Endodermal cell (in vitro differentiated cells): ENCODE results near the gene PRAMEF1. TPM values are rescaled to one million over a fixed set of nuclear protein-coding genes. Genes with fewer than 3 reads are reported as not detected.
"Not testable (repeated sequence)": the region's sequence is repeated elsewhere in the genome, so short reads cannot be mapped to it uniquely, and the experiment has no call there.

ENCODE experiments used
- DNase-seq: peaks from one replicate; pipeline ENCODE4 v3.0.0-alpha.2; 2017
- H3K27ac ChIP-seq: 2 replicates; pipeline ENCODE4 v1.5.1; 2013; ENCODE audit warnings: mild to moderate bottlenecking, low read depth, low read length, moderate library complexity
- H3K27me3 ChIP-seq: 2 replicates; pipeline ENCODE4 v1.6.1; 2013; ENCODE audit warnings: mild to moderate bottlenecking, low read length, moderate library complexity; ENCODE audit not compliant: insufficient read depth, control insufficient read depth, poor library complexity, severe bottlenecking
- H3K36me3 ChIP-seq: 2 replicates; pipeline ENCODE4 v1.7.0; 2013; ENCODE audit warnings: mild to moderate bottlenecking, low read length, moderate library complexity; ENCODE audit not compliant: control insufficient read depth, insufficient read depth
- H3K4me1 ChIP-seq: one replicate; pipeline ENCODE4 v1.7.0; 2013; ENCODE audit warnings: low read length; ENCODE audit not compliant: control insufficient read depth, insufficient read depth
- H3K4me3 ChIP-seq: 2 replicates; pipeline ENCODE4 v1.5.1; 2013; ENCODE audit warnings: mild to moderate bottlenecking, low read length, moderate library complexity
- H3K9ac ChIP-seq: 2 replicates; pipeline ENCODE4 v1.6.1; 2013; ENCODE audit warnings: mild to moderate bottlenecking, low read length, moderate library complexity; ENCODE audit not compliant: poor library complexity, severe bottlenecking; ENCODE audit errors: extremely low read depth
- H3K9me3 ChIP-seq: 2 replicates; pipeline ENCODE4 v1.6.1; 2013; ENCODE audit warnings: mild to moderate bottlenecking, low read length, moderate library complexity; ENCODE audit not compliant: control insufficient read depth
- H3K27ac Mint-ChIP-seq: 2 replicates; pipeline ENCODE4 v1.8.0; 2020; ENCODE audit warnings: mixed read lengths
- H3K27me3 Mint-ChIP-seq: 2 replicates; pipeline ENCODE4 v1.8.0; 2021; ENCODE audit warnings: mild to moderate bottlenecking, mixed read lengths; ENCODE audit not compliant: insufficient read depth
- H3K36me3 Mint-ChIP-seq: 2 replicates; pipeline ENCODE4 v1.8.0; 2020; ENCODE audit warnings: low read depth, mixed read lengths
- H3K4me1 Mint-ChIP-seq: 2 replicates; pipeline ENCODE4 v1.8.0; 2020; ENCODE audit warnings: mixed read lengths
- H3K4me3 Mint-ChIP-seq: 2 replicates; pipeline ENCODE4 v1.8.0; 2020; ENCODE audit warnings: mild to moderate bottlenecking, moderate library complexity, mixed read lengths
- H3K9me3 Mint-ChIP-seq: 2 replicates; pipeline ENCODE4 v1.8.0; 2020; ENCODE audit warnings: mild to moderate bottlenecking, mixed read lengths
- WGBS, 2 experiments: methylation state at CpG; one replicate each; pipeline versions ENCODE4 v1.1.5 to v1.1.7; 2013; ENCODE audit warnings: missing lambda C conversion rate in 2 of 2, mixed read lengths in 1 of 2; ENCODE audit not compliant: insufficient coverage in 1 of 2, insufficient read length in 1 of 2; 5-methylcytosine and 5-hydroxymethylcytosine counted together
- total RNA-seq, 2 donors: library from RNA; stranded (reverse); fragmentation: NEBNext Ultra II Directional in 1 of 2; extraction: Animal tissue kit (Norgen Biotek cat#: 25700) in 1 of 2; gene quantifications; 2 replicates in 1 of 2; 3 replicates in 1 of 2; pipeline ENCODE4 v1.2.1, GENCODE V29; 2021
- TF ChIP-seq, protein P1 (sequence below): fragments of 200-600 bp; sonication (generic); conservative IDR thresholded peaks from 2 replicates; pipeline ENCODE4 v1.5.0; 2021; ENCODE audit warnings: antibody characterized with exemption, mild to moderate bottlenecking

The PRAMEF1 gene
- total RNA-seq, 2 donors from 2014 or later: not detected

DNA sequence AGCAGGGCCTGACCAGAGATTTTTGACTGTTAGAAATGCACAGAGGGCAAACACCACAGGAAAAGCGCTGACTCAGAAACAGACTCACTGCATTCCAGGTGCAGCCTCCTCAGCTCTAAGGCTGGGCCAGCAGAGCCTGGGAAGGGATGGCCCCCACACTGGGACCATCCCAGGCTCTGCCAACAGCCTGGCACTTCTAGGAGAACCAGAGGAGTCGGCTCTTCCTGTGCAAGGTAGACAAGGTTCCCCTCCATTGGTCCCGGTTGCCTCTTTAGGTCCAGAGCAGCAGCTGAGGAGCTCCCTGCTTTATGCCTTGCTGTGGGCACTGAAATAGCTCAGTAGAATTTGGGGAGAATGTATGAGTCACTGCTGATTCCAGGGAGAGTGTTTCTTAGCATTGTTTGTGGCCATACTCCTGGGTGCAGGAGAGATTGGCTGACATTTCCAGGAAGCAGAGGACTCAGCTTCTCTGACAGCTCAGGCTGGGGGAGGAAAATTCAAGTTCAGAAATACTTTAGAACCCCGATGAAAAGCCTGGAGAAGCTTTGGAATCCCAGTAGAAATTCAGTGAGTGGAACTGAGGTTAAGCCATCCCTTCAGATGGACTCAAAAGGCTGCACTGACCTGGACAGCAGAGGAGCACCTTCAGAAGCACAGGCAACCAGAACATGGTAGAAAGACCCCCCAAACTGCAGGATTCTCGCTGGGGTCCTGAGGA, 19.7 kb downstream of the PRAMEF1 start:
- Mint-ChIP-seq H3K27me3 (no peaks in the 10 kb centered on the region), H3K36me3 (no peaks in the 10 kb centered on the region), H3K4me3 (no peak overlapping the region), H3K9me3 (peaks cover 85% of the 10 kb centered on the region), H3K27ac (no peak overlapping the region), H3K4me1 (no peaks in the 10 kb centered on the region)
- no peaks in the 10 kb centered on the region for H3K36me3 ChIP-seq
- H3K4me1 ChIP-seq: no peaks in the 10 kb centered on the region
- H3K9me3 ChIP-seq: peaks cover 25% of the 10 kb centered on the region
- DNase-seq: peak; percentile 49
- TF ChIP-seq, protein P1, sequence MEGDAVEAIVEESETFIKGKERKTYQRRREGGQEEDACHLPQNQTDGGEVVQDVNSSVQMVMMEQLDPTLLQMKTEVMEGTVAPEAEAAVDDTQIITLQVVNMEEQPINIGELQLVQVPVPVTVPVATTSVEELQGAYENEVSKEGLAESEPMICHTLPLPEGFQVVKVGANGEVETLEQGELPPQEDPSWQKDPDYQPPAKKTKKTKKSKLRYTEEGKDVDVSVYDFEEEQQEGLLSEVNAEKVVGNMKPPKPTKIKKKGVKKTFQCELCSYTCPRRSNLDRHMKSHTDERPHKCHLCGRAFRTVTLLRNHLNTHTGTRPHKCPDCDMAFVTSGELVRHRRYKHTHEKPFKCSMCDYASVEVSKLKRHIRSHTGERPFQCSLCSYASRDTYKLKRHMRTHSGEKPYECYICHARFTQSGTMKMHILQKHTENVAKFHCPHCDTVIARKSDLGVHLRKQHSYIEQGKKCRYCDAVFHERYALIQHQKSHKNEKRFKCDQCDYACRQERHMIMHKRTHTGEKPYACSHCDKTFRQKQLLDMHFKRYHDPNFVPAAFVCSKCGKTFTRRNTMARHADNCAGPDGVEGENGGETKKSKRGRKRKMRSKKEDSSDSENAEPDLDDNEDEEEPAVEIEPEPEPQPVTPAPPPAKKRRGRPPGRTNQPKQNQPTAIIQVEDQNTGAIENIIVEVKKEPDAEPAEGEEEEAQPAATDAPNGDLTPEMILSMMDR: no peak
- H3K27me3 ChIP-seq: no peaks in the 10 kb centered on the region
- 51 to 58% methylated on average over 5 of the region's 5 CpGs for WGBS, 2 experiments
- no peak overlapping the region for H3K4me3 ChIP-seq
- no peak overlapping the region for H3K9ac ChIP-seq
- H3K27ac ChIP-seq: no peak overlapping the region

DNA sequence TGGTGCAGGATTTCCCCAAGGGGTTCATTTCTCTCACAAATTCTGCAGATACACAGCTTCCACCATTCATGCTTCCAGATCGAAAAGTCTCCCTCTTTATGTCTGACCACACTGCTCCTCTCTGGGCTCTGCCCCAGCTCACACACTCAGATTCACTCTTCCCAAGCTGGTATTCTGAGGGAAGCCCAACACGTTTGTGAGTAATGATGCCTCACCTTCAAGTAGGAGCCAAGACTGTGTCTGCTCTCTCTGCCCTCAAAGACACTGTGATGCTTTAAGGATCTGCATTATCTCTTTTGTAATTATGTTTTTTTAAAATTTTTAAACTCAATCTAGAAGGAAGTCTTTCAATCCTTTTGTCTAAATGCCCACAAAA, 20.2 kb downstream of the PRAMEF1 start:
- H3K36me3 ChIP-seq: no peaks in the 10 kb centered on the region
- TF ChIP-seq, protein P1: no peak
- H3K9ac ChIP-seq: no peak overlapping the region
- no peak for DNase-seq
- H3K9me3 Mint-ChIP-seq: peaks cover 82% of the 10 kb centered on the region
- H3K4me3 ChIP-seq: no peak overlapping the region
- no peaks in the 10 kb centered on the region for H3K36me3 Mint-ChIP-seq
- no peaks in the 10 kb centered on the region for H3K27me3 ChIP-seq
- peaks cover 19% of the 10 kb centered on the region for H3K9me3 ChIP-seq
- 17 to 44% methylated on average over 1 to 2 of the region's 2 CpGs for WGBS, 2 experiments
- no peaks in the 10 kb centered on the region for H3K27me3 Mint-ChIP-seq
- no peak overlapping the region for H3K27ac Mint-ChIP-seq
- no peaks in the 10 kb centered on the region for H3K4me1 ChIP-seq
- H3K4me1 Mint-ChIP-seq: no peaks in the 10 kb centered on the region
- H3K4me3 Mint-ChIP-seq: no peak overlapping the region
- no peak overlapping the region for H3K27ac ChIP-seq

DNA sequence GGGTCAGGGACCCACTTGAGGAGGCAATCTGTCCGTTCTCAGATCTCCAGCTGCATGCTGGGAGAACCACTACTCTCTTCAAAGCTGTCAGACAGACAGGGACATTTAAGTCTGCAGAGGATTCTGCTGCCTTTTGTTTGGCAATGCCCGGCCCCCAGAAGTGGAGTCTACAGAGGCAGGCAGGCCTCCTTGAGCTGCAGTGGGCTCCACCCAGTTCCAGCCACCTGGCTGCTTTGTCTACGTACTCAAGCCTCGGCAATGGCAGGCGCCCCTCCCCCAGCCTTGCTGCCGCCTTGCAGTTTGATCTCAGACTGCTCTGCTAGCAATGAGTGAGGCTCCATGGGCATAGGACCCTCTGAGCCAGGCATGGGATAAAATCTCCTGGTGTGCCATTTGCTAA, 27.9 kb downstream of the PRAMEF1 start:
- peaks cover 75% of the 10 kb centered on the region for H3K9me3 Mint-ChIP-seq
- not testable (repeated sequence) for H3K36me3 ChIP-seq, H3K27ac ChIP-seq, H3K27me3 Mint-ChIP-seq, H3K27ac Mint-ChIP-seq, H3K27me3 ChIP-seq, DNase-seq, H3K9me3 ChIP-seq, H3K4me1 ChIP-seq, H3K4me1 Mint-ChIP-seq, H3K9ac ChIP-seq, H3K4me3 Mint-ChIP-seq, H3K4me3 ChIP-seq, H3K36me3 Mint-ChIP-seq
- 68 to 90% methylated on average over 2 to 6 of the region's 6 CpGs for WGBS, 2 experiments

DNA sequence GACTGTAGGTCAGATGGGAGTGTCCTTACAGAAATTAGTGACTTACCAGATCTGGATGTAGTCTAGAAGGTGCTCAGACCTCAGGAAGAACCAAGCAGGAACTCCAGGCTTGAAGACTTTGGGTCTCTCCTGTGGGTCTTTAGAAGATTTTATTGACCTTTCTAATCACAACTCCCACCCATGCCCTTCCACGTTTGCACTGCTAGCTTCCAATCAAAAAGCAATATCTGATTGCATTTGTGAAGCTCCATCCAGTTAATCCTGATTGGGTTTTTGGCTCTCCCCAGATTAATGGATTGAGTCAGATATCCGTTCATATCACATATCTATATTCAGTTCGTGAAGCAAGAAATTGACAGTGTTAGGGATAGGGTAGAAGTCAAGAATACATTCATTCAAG, 40.1 kb downstream of the PRAMEF1 start, which contains the start of gene PRAMEF11:
Gene PRAMEF11, minus strand, starts transcription at position 101 of the 400 bp plus-strand sequence. CDS start 2,621 bp downstream, outside the sequence.
- H3K9me3 Mint-ChIP-seq: peaks cover 62% of the 10 kb centered on the region
- not testable (repeated sequence) for H3K4me1 ChIP-seq, H3K9me3 ChIP-seq, H3K27ac Mint-ChIP-seq, H3K27me3 ChIP-seq, H3K36me3 Mint-ChIP-seq, DNase-seq, H3K4me3 ChIP-seq, H3K27ac ChIP-seq, H3K9ac ChIP-seq, H3K4me3 Mint-ChIP-seq, H3K36me3 ChIP-seq, H3K27me3 Mint-ChIP-seq, H3K4me1 Mint-ChIP-seq
- 21% methylated on average over 2 of the region's 3 CpGs; no CpG with 5 or more reads in 1 of the 2 experiments for WGBS, 2 experiments

DNA sequence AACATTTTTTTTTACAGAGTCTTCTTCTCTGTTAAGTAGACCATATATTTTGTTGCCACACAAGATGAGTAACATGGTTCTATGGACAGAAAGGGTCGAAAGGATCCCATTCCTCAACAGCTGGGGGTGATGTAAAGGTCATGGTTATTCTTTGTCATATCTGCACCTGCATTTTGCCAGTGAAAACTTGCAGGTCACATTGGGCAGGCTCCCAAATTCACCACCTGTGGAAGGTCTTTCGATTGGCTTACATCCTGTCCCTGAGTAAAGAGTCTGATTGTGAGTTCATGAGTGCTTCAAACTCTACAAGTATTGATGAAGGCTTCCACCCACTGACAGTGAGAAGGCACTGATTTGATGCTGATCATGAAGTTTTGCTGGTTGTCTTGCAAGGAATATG, 42.1 kb downstream of the PRAMEF1 start:
- H3K9ac ChIP-seq, H3K27ac ChIP-seq, H3K27me3 Mint-ChIP-seq, H3K4me1 ChIP-seq, H3K9me3 ChIP-seq, H3K4me3 ChIP-seq, H3K27ac Mint-ChIP-seq, H3K36me3 ChIP-seq, H3K27me3 ChIP-seq, H3K36me3 Mint-ChIP-seq, DNase-seq, H3K4me1 Mint-ChIP-seq, H3K4me3 Mint-ChIP-seq: not testable (repeated sequence)
- H3K9me3 Mint-ChIP-seq: peaks cover 66% of the 10 kb centered on the region
- WGBS, 2 experiments: 43 to 46% methylated on average over 2 of the region's 2 CpGs
